Prostate gland (tissue), 2 donors: ENCODE results near the gene LRRC10. TPM values are rescaled to one million over a fixed set of nuclear protein-coding genes. Genes with fewer than 3 reads are reported as not detected.

ENCODE experiments used
- DNase-seq: peaks from one replicate; pipeline ENCODE4 v3.0.0-alpha.2; 2019; ENCODE audit warnings: low spot score
- H3K27ac ChIP-seq, 2 donors: fragments of 200-600 bp; sonication (generic); 2 replicates each; pipeline ENCODE4 v1.5.1; 2017 to 2019
- H3K27me3 ChIP-seq: fragments of 200-600 bp; sonication (generic); replicated peaks from 2 replicates; pipeline ENCODE4 v1.5.1; 2019; ENCODE audit not compliant: insufficient read depth
- H3K36me3 ChIP-seq, 2 donors: fragments of 200-600 bp; sonication (generic); 1 replicate in 1 of 2; 2 replicates in 1 of 2; pipeline versions ENCODE4 v1.5.1 to v1.8.1; 2017 to 2019
- H3K4me1 ChIP-seq: fragments of 200-600 bp; sonication (generic); replicated peaks from 2 replicates; pipeline ENCODE4 v1.5.1; 2019
- H3K4me3 ChIP-seq, 2 donors: fragments of 200-600 bp; sonication (generic); 2 replicates each; pipeline ENCODE4 v1.5.1; 2017 to 2019
- H3K9me3 ChIP-seq: fragments of 200-600 bp; sonication (generic); 2 replicates; pipeline ENCODE4 v1.5.1; 2017
- CTCF ChIP-seq, 4 experiments: fragments of 200-600 bp in 2 of 4; fragments of 450-650 bp in 2 of 4; sonication (generic) in 2 of 4; IDR thresholded peaks; 1 replicate in 3 of 4; 2 replicates in 1 of 4; pipeline ENCODE4 v1.5.1; 2016 to 2019; ENCODE audit warnings: antibody characterized with exemption in 4 of 4, mild to moderate bottlenecking in 2 of 4, moderate library complexity in 2 of 4
- POLR2A ChIP-seq: fragments of 450-650 bp; IDR thresholded peaks from one replicate; pipeline ENCODE4 v1.6.1; 2016; ENCODE audit warnings: antibody characterized with exemption, mild to moderate bottlenecking
- POLR2AphosphoS5 ChIP-seq: sonication (generic); formaldehyde crosslinking; IDR thresholded peaks from one replicate; pipeline ENCODE4 v1.6.1; 2017; ENCODE audit warnings: antibody characterized with exemption
- WGBS: methylation state at CpG from one replicate; pipeline ENCODE4 v1.1.5; 2018; 5-methylcytosine and 5-hydroxymethylcytosine counted together
- intact Hi-C: fragments of 100-400 bp; cut with DNase I; formaldehyde crosslinking; loops from one replicate; pipeline ENCODE4 v1.14.2; 2022
- total RNA-seq, 2 donors: library from RNA; depleted of rRNA; stranded (reverse); fragments of >200 nt; gene quantifications; one replicate each; pipeline ENCODE4 v1.1.0, GENCODE V29; 2016

LRRC10 gene
- total RNA-seq, 2 donors from 2014 or later = not detected

GRCh38 chr12:69579029-69579428 is 31.7 kb downstream of the LRRC10 start:
- Histone ChIP-seq H3K4me3 (no peak overlapping the region), H3K9me3 (no peaks in the 10 kb centered on the region), H3K4me1 (no peaks in the 10 kb centered on the region), H3K27me3 (no peaks in the 10 kb centered on the region), H3K36me3 (peaks cover 0 to 7% of the 10 kb centered on the region in 2 donors), H3K27ac (no peak overlapping the region)
- intact Hi-C loops = no loop called here
- TF ChIP-seq POLR2A (no peak), POLR2AphosphoS5 (no peak), CTCF (IDR thresholded peaks at IDR 0.05) (no peak)
- no peak for DNase-seq
- 77% methylated on average over 4 of the region's 4 CpGs for WGBS

- Histone ChIP-seq H3K36me3 (peaks cover 0 to 8% of the 10 kb centered on the region in 2 donors), H3K27me3 (no peaks in the 10 kb centered on the region), H3K27ac (no peak overlapping the region), H3K4me3 (no peak overlapping the region), H3K9me3 (no peaks in the 10 kb centered on the region), H3K4me1 (no peaks in the 10 kb centered on the region)
- 89% methylated on average over 2 of the region's 2 CpGs for WGBS
- no peak for DNase-seq
- no peak for TF ChIP-seq POLR2A
- no peak for TF ChIP-seq CTCF (IDR thresholded peaks at IDR 0.05)
- TF ChIP-seq POLR2AphosphoS5 = no peak
- intact Hi-C loops = no loop called here
Measured at GRCh38 chr12:69578283-69578682, 32.4 kb downstream of the LRRC10 start.

GRCh38 chr12:69575346-69575745 is 35.4 kb downstream of the LRRC10 start:
- intact Hi-C loops = no loop called here
- H3K9me3 ChIP-seq = no peaks in the 10 kb centered on the region

GRCh38 chr12:69570545-69571399 is 39.9 kb downstream of the LRRC10 start:
- H3K4me1 ChIP-seq = no peaks in the 10 kb centered on the region
- intact Hi-C loops = loop anchor here (5.0 kb wide), 2 partner anchors 153 to 213 kb away; partner anchors contain the start of gene YEATS4
- H3K27me3 ChIP-seq = no peaks in the 10 kb centered on the region
- TF ChIP-seq POLR2A = no peak
- TF ChIP-seq POLR2AphosphoS5 = peak; percentile 32
- TF ChIP-seq CTCF (IDR thresholded peaks at IDR 0.05) = peak; percentile 55 to 75 (median 70)
- peaks cover 0 to 8% of the 10 kb centered on the region in 2 donors for H3K36me3 ChIP-seq
- WGBS = 42% methylated on average over 6 of the region's 6 CpGs
- H3K27ac ChIP-seq = no peak overlapping the region
- DNase-seq = peak; percentile 49
- no peaks in the 10 kb centered on the region for H3K9me3 ChIP-seq
- H3K4me3 ChIP-seq = no peak overlapping the region

More at GRCh38 chr12:69575346-69575745, 35.4 kb downstream of the LRRC10 start:
- Histone ChIP-seq H3K27me3 (no peaks in the 10 kb centered on the region), H3K27ac (no peak overlapping the region), H3K4me1 (no peaks in the 10 kb centered on the region), H3K4me3 (no peak overlapping the region), H3K36me3 (peaks cover 0 to 8% of the 10 kb centered on the region in 2 donors)
- no peak for TF ChIP-seq CTCF (IDR thresholded peaks at IDR 0.05)
- no peak for TF ChIP-seq POLR2AphosphoS5
- no peak for TF ChIP-seq POLR2A
- DNase-seq = no peak
- WGBS = 85% methylated on average over 3 of the region's 3 CpGs
